WTC11 (cell line): ENCODE measurements around the gene MPZ. TPM values are rescaled to one million over a fixed set of nuclear protein-coding genes. Genes with fewer than 3 reads are reported as not detected.

Experiments
- ATAC-seq: fragments of 200-7000 bp; cut with Tn5 transposase; 2 replicates; pipeline ENCODE4 v1.10.0; 2021; ENCODE audit warnings: mild to moderate bottlenecking, moderate library complexity
- CTCF ChIA-PET: fragments of 300-600 bp; sonication (Branson Sonifier 250); formaldehyde crosslinking; loops from one replicate; lab custom pipeline; 2021; ENCODE audit warnings: antibody characterized with exemption; lab: Charles Lee
- POLR2A ChIA-PET: fragments of 350-600 bp; sonication (Branson Sonifier 250); formaldehyde crosslinking; loops from one replicate; lab custom pipeline; 2021; ENCODE audit warnings: antibody characterized with exemption; lab: Charles Lee
- DNase-seq: peaks from one replicate; pipeline ENCODE4 v3.0.0; 2021; ENCODE audit warnings: low spot score
- H3K27ac Mint-ChIP-seq: 2 replicates; pipeline ENCODE4 v1.8.0; 2021; ENCODE audit warnings: mixed read lengths
- H3K27me3 Mint-ChIP-seq: 2 replicates; pipeline ENCODE4 v1.8.0; 2021; ENCODE audit warnings: low read depth, mild to moderate bottlenecking, moderate library complexity, mixed read lengths
- H3K36me3 Mint-ChIP-seq: 2 replicates; pipeline ENCODE4 v1.8.0; 2021; ENCODE audit warnings: mixed read lengths
- H3K4me1 Mint-ChIP-seq: 2 replicates; pipeline ENCODE4 v1.8.0; 2022; ENCODE audit warnings: mixed read lengths
- H3K4me3 Mint-ChIP-seq: 2 replicates; pipeline ENCODE4 v1.8.0; 2021; ENCODE audit warnings: mild to moderate bottlenecking, moderate library complexity, mixed read lengths
- H3K9me3 Mint-ChIP-seq: 2 replicates; pipeline ENCODE4 v1.8.0; 2021; ENCODE audit warnings: mixed read lengths
- ARID4B ChIP-seq: sonication (generic); formaldehyde crosslinking; IDR thresholded peaks from 2 replicates; pipeline ENCODE4 v1.8.0; 2023; ENCODE audit warnings: missing genetic modification reagents, mild to moderate bottlenecking, borderline replicate concordance
- CREM ChIP-seq: sonication (generic); formaldehyde crosslinking; IDR thresholded peaks from 2 replicates; pipeline ENCODE4 v1.8.1; 2022; ENCODE audit warnings: mild to moderate bottlenecking, missing genetic modification reagents, moderate library complexity
- E2F1 ChIP-seq: sonication (generic); formaldehyde crosslinking; IDR thresholded peaks from 2 replicates; pipeline ENCODE4 v1.8.0; 2022; ENCODE audit warnings: mild to moderate bottlenecking, missing genetic modification reagents
- ESRRA ChIP-seq: sonication (generic); formaldehyde crosslinking; IDR thresholded peaks from 2 replicates; pipeline ENCODE4 v1.8.1; 2022; ENCODE audit warnings: mild to moderate bottlenecking, missing genetic modification reagents, borderline replicate concordance
- ETV6 ChIP-seq: sonication (generic); formaldehyde crosslinking; IDR thresholded peaks from 2 replicates; pipeline ENCODE4 v1.8.1; 2022; ENCODE audit warnings: mild to moderate bottlenecking, missing genetic modification reagents
- NFATC4 ChIP-seq: fragments of 250-450 bp; sonication (Bioruptor Pico); IDR thresholded peaks from 2 replicates; pipeline ENCODE4 v1.9.0; 2021; ENCODE audit warnings: mild to moderate bottlenecking
- NFE2L1 ChIP-seq: sonication (generic); formaldehyde crosslinking; IDR thresholded peaks from 2 replicates; pipeline ENCODE4 v1.8.1; 2023; ENCODE audit warnings: missing genetic modification reagents
- NR1H2 ChIP-seq: sonication (generic); formaldehyde crosslinking; IDR thresholded peaks from 2 replicates; pipeline ENCODE4 v1.9.0; 2021; ENCODE audit warnings: mild to moderate bottlenecking, moderate library complexity, missing genetic modification reagents
- NR2C2 ChIP-seq: sonication (generic); formaldehyde crosslinking; IDR thresholded peaks from 2 replicates; pipeline ENCODE4 v1.8.0; 2022; ENCODE audit warnings: mild to moderate bottlenecking, missing genetic modification reagents
- RELA ChIP-seq: sonication (generic); formaldehyde crosslinking; IDR thresholded peaks from 2 replicates; pipeline ENCODE4 v1.8.1; 2022; ENCODE audit warnings: missing genetic modification reagents, mild to moderate bottlenecking, borderline replicate concordance
- SMAD3 ChIP-seq: sonication (generic); formaldehyde crosslinking; IDR thresholded peaks from 2 replicates; pipeline ENCODE4 v1.8.0; 2022; ENCODE audit warnings: missing genetic modification reagents, mild to moderate bottlenecking, borderline replicate concordance
- SP1 ChIP-seq: sonication (generic); formaldehyde crosslinking; conservative IDR thresholded peaks from 2 replicates; pipeline ENCODE4 v1.8.1; 2022; ENCODE audit warnings: missing genetic modification reagents
- TP53 ChIP-seq: sonication (generic); formaldehyde crosslinking; IDR thresholded peaks from 2 replicates; pipeline ENCODE4 v1.8.1; 2023; ENCODE audit warnings: mild to moderate bottlenecking, missing genetic modification reagents
- USF1 ChIP-seq: sonication (generic); formaldehyde crosslinking; IDR thresholded peaks from 2 replicates; pipeline ENCODE4 v1.8.0; 2022; ENCODE audit warnings: mild to moderate bottlenecking, missing genetic modification reagents
- ZBTB21 ChIP-seq: sonication (generic); formaldehyde crosslinking; IDR thresholded peaks from 2 replicates; pipeline ENCODE4 v1.8.1; 2023; ENCODE audit warnings: mild to moderate bottlenecking, missing genetic modification reagents, borderline replicate concordance
- ZNF317 ChIP-seq: sonication (generic); formaldehyde crosslinking; IDR thresholded peaks from 2 replicates; pipeline ENCODE4 v1.8.1; 2023; ENCODE audit warnings: low read depth, mild to moderate bottlenecking, moderate library complexity, missing genetic modification reagents, borderline replicate concordance
- total RNA-seq: library from RNA; stranded (reverse); gene quantifications from 3 replicates; pipeline ENCODE4 v1.2.3, GENCODE V29; 2021
- TF ChIP-seq, protein P1 (sequence below): sonication (generic); formaldehyde crosslinking; IDR thresholded peaks from 2 replicates; pipeline ENCODE4 v1.8.0; 2023; ENCODE audit warnings: mild to moderate bottlenecking, missing genetic modification reagents
- TF ChIP-seq, protein P2 (sequence below): sonication (generic); formaldehyde crosslinking; IDR thresholded peaks from 2 replicates; pipeline ENCODE4 v1.8.1; 2023; ENCODE audit warnings: mild to moderate bottlenecking, missing genetic modification reagents
- TF ChIP-seq, protein P3 (sequence below): fragments of 250-450 bp; sonication (Bioruptor Pico); conservative IDR thresholded peaks from 2 replicates; pipeline ENCODE4 v1.9.0; 2021; ENCODE audit warnings: mild to moderate bottlenecking

MPZ gene
- total RNA-seq, 1 experiment from 2014 or later: 5.2 TPM

- ChIA-PET POLR2A (interaction anchor here (2.2 kb wide), 1 partner anchor 81 kb away, joined by 18 read pairs; the partner anchor contains the start of gene TOMM40L), CTCF (interaction anchor here (0.6 to 4.8 kb wide), 6 partner anchors 9 to 84 kb away, joined by 4 to 107 read pairs (median 6); partner anchors contain the start of gene TOMM40L)
- TF ChIP-seq E2F1 (CRISPR knock-in tag) (no peak), ESRRA (CRISPR knock-in tag) (no peak), SMAD3 (CRISPR knock-in tag) (no peak), NFE2L1 (no peak), NR2C2 (CRISPR knock-in tag) (no peak), NR1H2 (CRISPR knock-in tag) (no peak), USF1 (CRISPR knock-in tag) (no peak), CREM (CRISPR knock-in tag) (no peak)
- TF ChIP-seq, protein P1, sequence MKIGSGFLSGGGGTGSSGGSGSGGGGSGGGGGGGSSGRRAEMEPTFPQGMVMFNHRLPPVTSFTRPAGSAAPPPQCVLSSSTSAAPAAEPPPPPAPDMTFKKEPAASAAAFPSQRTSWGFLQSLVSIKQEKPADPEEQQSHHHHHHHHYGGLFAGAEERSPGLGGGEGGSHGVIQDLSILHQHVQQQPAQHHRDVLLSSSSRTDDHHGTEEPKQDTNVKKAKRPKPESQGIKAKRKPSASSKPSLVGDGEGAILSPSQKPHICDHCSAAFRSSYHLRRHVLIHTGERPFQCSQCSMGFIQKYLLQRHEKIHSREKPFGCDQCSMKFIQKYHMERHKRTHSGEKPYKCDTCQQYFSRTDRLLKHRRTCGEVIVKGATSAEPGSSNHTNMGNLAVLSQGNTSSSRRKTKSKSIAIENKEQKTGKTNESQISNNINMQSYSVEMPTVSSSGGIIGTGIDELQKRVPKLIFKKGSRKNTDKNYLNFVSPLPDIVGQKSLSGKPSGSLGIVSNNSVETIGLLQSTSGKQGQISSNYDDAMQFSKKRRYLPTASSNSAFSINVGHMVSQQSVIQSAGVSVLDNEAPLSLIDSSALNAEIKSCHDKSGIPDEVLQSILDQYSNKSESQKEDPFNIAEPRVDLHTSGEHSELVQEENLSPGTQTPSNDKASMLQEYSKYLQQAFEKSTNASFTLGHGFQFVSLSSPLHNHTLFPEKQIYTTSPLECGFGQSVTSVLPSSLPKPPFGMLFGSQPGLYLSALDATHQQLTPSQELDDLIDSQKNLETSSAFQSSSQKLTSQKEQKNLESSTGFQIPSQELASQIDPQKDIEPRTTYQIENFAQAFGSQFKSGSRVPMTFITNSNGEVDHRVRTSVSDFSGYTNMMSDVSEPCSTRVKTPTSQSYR (CRISPR knock-in tag): no peak
- no peaks in the 10 kb centered on the region for H3K36me3 Mint-ChIP-seq
- no peak for DNase-seq
- H3K27me3 Mint-ChIP-seq: no peaks in the 10 kb centered on the region; the same call in 1 of the 2 replicates
- no peaks in the 10 kb centered on the region for H3K9me3 Mint-ChIP-seq
- no peak overlapping the region for H3K27ac Mint-ChIP-seq
- ATAC-seq: no peak
- H3K4me3 Mint-ChIP-seq: no peak overlapping the region; the same call in 1 of the 2 replicates
- H3K4me1 Mint-ChIP-seq: peaks cover 41% of the 10 kb centered on the region
These were observed 2.5 kb downstream of the MPZ start for GRCh38 chr1:161307230-161307768.

GRCh38 chr1:161305867-161306519, 3.8 kb downstream of the MPZ start:
- no peaks in the 10 kb centered on the region for H3K9me3 Mint-ChIP-seq
- ATAC-seq (peak; percentile 97), DNase-seq (peak; percentile 98)
- peaks cover 45% of the 10 kb centered on the region for H3K4me1 Mint-ChIP-seq
- no peaks in the 10 kb centered on the region for H3K27me3 Mint-ChIP-seq
- ChIA-PET CTCF (interaction anchor here (0.6 to 4.8 kb wide), 47 partner anchors 8 to 866 kb away, joined by 3 to 107 read pairs (median 5); partner anchors contain the start of genes ADAMTS4, B4GALT3, CFAP126 and FCER1G), POLR2A (interaction anchor here (0.5 to 2.2 kb wide), 11 partner anchors 8 to 134 kb away, joined by 3 to 18 read pairs (median 5); partner anchors contain the start of genes B4GALT3, PCP4L1, SDHC and TOMM40L)
- no peaks in the 10 kb centered on the region for H3K36me3 Mint-ChIP-seq
- H3K27ac Mint-ChIP-seq: peak overlapping the region; percentile 89
- peak overlapping the region; percentile 99 for H3K4me3 Mint-ChIP-seq
- TF ChIP-seq, protein P2, sequence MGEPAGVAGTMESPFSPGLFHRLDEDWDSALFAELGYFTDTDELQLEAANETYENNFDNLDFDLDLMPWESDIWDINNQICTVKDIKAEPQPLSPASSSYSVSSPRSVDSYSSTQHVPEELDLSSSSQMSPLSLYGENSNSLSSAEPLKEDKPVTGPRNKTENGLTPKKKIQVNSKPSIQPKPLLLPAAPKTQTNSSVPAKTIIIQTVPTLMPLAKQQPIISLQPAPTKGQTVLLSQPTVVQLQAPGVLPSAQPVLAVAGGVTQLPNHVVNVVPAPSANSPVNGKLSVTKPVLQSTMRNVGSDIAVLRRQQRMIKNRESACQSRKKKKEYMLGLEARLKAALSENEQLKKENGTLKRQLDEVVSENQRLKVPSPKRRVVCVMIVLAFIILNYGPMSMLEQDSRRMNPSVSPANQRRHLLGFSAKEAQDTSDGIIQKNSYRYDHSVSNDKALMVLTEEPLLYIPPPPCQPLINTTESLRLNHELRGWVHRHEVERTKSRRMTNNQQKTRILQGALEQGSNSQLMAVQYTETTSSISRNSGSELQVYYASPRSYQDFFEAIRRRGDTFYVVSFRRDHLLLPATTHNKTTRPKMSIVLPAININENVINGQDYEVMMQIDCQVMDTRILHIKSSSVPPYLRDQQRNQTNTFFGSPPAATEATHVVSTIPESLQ (CRISPR knock-in tag): no peak
- TF ChIP-seq ETV6 (CRISPR knock-in tag) (peak; percentile 32; the same call in 1 of the 2 replicates), RELA (CRISPR knock-in tag) (0 out of 2 replicates have a peak, but pooled peaks have one; percentile 25), TP53 (0 out of 2 replicates have a peak, but pooled peaks have one; percentile 37), ARID4B (CRISPR knock-in tag) (no peak), NFATC4 (CRISPR knock-in tag) (no peak), ZNF317 (CRISPR knock-in tag) (no peak), ZBTB21 (0 out of 2 replicates have a peak, but pooled peaks have one; percentile 55), SP1 (CRISPR knock-in tag) (peak; percentile 88)
- TF ChIP-seq, protein P3, sequence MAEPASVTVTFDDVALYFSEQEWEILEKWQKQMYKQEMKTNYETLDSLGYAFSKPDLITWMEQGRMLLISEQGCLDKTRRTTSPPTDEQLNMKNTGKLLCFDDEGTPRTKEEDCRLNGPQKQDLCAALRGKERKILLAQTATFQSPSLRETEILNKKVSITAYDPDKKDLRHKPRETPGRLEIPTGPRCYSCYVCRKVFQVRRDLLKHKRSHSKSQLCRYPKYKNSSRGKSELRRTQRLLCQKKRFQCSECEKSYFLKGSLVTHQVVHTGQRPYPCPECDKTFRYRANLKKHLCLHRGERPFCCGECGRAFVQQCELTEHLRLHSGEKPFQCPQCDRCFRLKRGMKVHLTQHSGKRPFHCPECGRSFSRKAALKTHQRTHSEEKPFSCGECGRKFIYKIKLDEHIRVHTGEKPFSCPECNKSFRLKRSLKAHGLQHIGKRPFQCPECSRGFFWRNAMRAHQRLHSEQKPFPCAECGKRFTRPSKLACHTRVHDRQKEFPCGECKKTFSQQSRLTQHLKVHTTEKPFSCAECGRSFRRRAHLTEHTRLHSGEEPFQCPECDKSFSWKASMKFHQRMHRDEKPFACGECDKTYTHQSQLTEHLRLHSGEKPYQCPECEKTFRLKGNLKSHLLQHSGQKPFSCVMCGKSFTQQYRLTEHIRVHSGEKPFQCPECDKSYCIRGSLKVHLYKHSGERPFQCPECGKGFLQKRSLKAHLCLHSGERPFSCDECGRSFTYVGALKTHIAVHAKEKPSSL (CRISPR knock-in tag): no peak
